ENCODE measurements around the gene FAM180A.

The FAM180A gene

DNA sequence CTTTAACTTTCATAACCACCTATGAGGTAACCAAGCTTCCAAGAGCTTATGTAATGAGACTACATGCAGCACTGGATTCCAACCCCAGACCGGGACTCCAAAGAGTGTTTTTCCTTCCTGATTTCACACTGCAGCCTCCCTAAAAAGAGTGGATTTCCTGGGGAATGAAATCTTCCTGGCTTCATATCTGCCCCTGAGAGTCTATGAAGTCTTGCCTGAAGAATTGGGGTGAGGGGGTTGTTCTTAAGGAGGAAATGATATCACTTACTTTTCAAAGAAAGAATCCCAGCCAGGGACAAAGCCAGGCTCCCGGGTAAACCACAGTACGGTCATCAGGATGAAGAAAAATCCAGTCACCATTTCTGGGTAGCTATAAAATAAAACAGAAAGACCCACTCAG, 56.6 kb downstream of the FAM180A start:
- DNase-seq (ENCODE audit: low read depth) = no peak
- H3K4me3 ChIP-seq (ENCODE audit: low read depth, low read length) = no peak overlapping the region
- TF ChIP-seq, protein P1, sequence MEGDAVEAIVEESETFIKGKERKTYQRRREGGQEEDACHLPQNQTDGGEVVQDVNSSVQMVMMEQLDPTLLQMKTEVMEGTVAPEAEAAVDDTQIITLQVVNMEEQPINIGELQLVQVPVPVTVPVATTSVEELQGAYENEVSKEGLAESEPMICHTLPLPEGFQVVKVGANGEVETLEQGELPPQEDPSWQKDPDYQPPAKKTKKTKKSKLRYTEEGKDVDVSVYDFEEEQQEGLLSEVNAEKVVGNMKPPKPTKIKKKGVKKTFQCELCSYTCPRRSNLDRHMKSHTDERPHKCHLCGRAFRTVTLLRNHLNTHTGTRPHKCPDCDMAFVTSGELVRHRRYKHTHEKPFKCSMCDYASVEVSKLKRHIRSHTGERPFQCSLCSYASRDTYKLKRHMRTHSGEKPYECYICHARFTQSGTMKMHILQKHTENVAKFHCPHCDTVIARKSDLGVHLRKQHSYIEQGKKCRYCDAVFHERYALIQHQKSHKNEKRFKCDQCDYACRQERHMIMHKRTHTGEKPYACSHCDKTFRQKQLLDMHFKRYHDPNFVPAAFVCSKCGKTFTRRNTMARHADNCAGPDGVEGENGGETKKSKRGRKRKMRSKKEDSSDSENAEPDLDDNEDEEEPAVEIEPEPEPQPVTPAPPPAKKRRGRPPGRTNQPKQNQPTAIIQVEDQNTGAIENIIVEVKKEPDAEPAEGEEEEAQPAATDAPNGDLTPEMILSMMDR (conservative IDR thresholded peaks at IDR 0.05; ENCODE audit: low read depth, low read length) = no peak

DNA sequence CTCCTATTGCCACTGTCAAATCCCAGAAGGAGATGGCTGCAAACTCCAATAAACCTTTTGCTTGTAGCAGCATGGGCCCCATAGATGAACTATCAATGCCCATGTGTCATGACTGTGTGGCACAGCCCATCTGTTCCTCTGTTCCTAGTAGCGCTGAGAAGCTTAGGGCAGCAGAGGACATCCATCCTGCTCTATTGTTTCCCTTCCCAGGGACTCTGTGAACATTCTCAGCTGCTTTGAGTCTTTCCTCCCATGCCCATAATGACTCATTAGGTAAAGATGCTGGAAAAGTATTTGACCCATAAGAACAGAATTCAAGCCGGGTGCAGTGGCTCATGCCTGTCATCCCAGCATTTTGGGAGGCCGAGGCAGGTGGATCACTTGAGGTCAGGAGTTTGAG, 58.0 kb downstream of the FAM180A start:
- peak; percentile 40 for DNase-seq (ENCODE audit: low read depth)
- H3K4me3 ChIP-seq (ENCODE audit: low read depth, low read length) = no peak overlapping the region
- TF ChIP-seq, protein P1 (conservative IDR thresholded peaks at IDR 0.05; ENCODE audit: low read depth, low read length) = no peak

DNA sequence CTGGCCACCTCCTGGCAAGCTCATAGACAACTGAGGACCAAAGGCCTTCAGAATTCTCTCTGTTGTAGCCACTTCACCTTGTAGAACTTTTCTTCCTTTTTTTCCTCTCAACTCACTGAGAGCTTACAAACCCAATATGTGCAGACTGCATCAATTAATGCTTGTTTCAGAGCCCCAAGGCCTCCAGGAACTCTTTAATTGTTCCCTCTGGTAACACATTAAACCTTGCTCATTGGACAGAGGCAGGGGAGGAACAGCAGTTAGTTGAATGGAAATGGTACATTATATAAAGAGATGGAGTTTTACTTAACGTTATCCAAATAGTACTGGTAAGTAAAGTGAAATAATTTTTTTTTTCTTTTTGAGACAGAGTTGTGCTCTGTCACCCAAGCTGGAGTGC, 61.1 kb downstream of the FAM180A start:
- DNase-seq (ENCODE audit: low read depth) = no peak
- TF ChIP-seq, protein P1 (conservative IDR thresholded peaks at IDR 0.05; ENCODE audit: low read depth, low read length) = no peak
- no peak overlapping the region for H3K4me3 ChIP-seq (ENCODE audit: low read depth, low read length)

DNA sequence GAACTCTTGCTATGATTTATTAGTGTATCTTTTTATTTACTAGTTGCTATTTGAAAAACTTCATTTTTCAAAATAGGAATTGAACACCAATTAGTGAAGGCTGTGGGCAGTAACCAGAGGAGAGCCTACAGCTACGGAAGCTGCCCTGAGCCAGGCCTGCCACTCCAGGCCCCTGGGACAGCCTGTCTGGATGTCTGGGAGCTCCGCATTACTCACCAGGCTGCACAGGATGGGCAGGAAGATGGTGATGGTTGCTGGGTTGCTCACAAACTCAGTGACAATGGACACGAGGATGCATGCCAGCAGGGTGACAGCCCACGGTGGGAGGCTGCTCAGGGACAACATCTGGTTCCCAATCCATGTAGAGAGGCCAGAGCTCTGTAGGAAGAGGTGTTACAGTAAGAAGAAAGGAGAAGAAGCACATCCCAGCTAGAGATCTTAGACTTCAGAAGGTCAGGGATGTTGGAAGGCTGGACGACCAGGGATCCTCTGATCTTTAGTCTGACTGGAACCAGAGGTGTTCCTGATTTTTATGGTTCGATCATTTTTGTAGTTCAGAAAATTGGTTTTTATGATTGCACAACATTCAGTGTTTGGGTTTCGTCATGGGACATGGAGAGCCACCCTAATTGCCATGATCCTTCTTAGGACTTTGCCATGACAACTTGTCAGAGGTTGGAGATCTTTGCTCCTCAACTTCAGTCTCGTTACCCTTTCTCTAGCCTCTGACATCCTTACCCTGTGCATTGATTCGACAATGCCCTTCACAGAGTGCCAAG, 63.1 kb downstream of the FAM180A start:
- H3K4me3 ChIP-seq (ENCODE audit: low read depth, low read length) = no peak overlapping the region
- DNase-seq (ENCODE audit: low read depth) = no peak
- TF ChIP-seq, protein P1 (conservative IDR thresholded peaks at IDR 0.05; ENCODE audit: low read depth, low read length) = no peak

DNA sequence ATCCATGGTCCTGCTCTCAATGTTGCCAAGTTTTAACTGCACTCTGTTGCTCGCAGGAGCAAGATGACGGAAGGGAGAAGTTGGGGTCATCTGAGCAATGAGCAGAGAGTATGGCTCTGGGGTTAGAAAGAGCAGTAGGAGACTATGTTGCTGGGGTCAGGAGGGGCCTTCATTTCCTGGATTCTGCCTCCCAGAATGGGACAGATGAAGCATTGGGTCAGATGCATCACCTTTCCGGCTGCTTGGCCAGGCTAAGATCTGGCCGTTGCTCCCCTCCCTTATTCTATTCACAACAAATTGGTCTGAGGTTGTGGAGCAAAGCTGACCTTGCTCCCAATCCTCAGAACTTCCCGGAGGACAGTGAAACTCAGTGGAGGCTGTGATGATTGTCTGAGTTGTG, 63.9 kb downstream of the FAM180A start:
- H3K4me3 ChIP-seq (ENCODE audit: low read depth, low read length) = no peak overlapping the region
- TF ChIP-seq, protein P1 (conservative IDR thresholded peaks at IDR 0.05; ENCODE audit: low read depth, low read length) = no peak
- no peak for DNase-seq (ENCODE audit: low read depth)

DNA sequence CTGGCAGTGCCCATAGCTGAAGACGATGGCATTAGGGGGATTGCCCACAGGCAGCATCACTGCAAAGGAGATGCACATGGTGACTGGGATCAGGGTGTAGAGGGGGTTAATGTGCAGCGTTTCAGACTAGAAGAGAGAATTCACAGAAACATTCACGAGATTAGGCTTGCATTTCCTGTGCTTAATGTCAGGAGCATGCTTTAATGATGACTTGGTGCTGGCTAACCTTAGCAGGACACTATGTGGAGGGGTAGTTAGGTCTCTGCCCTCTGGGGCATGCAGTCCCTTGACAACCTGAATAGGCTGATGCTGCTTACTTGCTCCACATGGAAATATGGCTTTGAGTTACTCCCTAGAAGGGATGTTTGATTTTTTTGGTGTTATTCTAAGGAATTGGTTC, 64.5 kb downstream of the FAM180A start:
- no peak overlapping the region for H3K4me3 ChIP-seq (ENCODE audit: low read depth, low read length)
- TF ChIP-seq, protein P1 (conservative IDR thresholded peaks at IDR 0.05; ENCODE audit: low read depth, low read length) = no peak
- peak; percentile 52 for DNase-seq (ENCODE audit: low read depth)

DNA sequence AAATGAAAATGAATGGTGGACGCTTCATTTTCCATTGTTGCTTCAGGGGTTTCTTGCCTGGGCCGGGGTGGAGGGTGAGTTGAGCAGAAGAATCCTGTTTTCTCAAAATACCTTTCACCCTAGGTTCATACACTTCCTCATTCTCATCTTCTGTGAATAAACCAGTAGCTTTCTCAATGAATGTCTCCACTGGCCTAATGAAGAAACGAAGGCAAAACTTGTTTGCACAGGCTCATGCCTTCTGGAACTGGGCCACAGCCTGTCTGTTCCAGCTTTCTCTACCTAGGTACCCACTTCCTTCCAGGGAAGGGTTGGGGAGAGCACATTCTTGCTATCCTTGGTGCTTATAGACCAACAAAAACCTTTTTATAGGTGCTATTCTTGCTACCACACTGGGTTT, 65.0 kb downstream of the FAM180A start:
- no peak overlapping the region for H3K4me3 ChIP-seq (ENCODE audit: low read depth, low read length)
- TF ChIP-seq, protein P1 (conservative IDR thresholded peaks at IDR 0.05; ENCODE audit: low read depth, low read length) = no peak
- no peak for DNase-seq (ENCODE audit: low read depth)
